HG03196 (cell line): Measurements from ENCODE around the gene ZNF773.

Source experiments
- ATAC-seq: cut with Tn5 transposase; IDR thresholded peaks from one replicate; pipeline ENCODE4 v1.9.1; 2021; ENCODE audit not compliant: unreplicated experiment

ZNF773 gene

GRCh38 chr19:57557659-57558058 lies 57.9 kb downstream of the ZNF773 start:
- ATAC-seq = no peak
